NK-92 (cell line): ENCODE data around the gene CLEC11A.

Source experiments
- DNase-seq: peaks from one replicate; lab custom pipeline; 2025; ENCODE audit not compliant: unreplicated experiment; lab: John Stamatoyannopoulos, UW

CLEC11A gene, protein sequence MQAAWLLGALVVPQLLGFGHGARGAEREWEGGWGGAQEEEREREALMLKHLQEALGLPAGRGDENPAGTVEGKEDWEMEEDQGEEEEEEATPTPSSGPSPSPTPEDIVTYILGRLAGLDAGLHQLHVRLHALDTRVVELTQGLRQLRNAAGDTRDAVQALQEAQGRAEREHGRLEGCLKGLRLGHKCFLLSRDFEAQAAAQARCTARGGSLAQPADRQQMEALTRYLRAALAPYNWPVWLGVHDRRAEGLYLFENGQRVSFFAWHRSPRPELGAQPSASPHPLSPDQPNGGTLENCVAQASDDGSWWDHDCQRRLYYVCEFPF

DNA sequence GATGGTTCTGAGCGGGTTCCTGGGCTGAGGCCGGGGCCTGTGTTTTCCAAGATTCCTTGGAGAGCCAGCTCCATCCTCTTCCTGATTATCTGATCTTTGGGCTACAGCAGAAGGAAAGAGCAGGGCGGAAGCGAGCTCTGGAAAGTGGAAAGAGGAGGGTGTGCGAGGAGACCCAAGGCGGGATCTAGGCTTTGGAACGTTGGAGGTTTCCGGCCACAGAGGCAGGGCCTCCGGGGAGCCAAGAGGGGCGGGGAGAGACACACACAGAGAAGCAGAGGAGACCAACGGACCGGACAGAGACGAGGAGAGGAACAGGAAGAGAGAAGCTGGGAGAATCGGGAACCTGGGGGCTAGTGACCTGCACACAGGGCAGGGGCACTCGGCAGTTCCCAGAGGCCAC lies at the start of gene CLEC11A:
Gene CLEC11A (plus strand): TSS at position 296 of the 400 bp plus-strand sequence. CDS start 162 bp downstream, outside the sequence.
- no peak for DNase-seq

DNA sequence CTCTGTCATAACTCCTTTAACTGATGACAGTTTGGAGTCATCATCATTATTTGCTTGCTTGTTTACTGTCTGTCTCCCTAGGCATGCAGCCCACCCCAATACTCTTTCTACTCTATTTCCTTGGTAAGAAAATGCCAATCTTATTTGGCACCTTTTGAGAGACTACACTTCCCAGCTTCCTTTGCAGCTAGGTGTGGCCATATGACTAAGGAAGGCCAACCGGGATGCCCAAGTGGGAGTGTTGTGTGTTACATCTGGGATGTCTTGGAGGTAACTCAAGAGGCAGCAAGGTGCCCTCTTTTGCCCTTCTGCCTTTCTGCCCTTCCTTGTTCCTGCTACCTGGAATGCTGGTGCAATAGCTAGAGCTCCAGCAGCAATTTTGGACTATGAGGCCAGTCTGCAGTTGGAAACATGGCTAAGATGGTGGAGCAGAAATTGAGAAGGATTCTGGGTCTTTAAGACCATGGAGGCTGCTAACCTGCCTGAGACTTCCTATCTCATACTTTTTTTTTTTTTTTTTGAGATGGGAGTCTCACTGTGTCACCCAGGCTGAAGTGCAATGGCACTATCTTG lies 46.5 kb upstream of the CLEC11A start:
- DNase-seq, result no peak

DNA sequence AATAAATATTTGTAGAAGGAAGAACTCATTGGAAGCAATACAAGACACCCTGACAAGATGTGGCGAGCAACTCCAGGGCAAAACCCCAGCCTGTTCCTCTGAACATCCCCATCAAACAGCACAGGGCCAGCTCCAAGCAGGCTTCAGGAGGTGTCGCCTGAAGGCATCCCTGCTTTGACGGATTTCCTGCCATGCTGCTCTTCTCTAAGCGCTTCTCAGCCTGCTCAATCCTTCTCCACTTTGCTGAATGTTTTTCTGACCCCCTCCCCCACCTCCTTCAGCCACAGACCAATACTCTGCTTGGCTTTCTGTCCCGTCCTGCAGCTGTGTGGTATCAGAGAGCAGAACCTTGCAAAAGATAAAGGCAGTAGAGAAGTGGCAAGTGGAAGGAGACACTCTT lies 45.5 kb upstream of the CLEC11A start:
- DNase-seq, result no peak

DNA sequence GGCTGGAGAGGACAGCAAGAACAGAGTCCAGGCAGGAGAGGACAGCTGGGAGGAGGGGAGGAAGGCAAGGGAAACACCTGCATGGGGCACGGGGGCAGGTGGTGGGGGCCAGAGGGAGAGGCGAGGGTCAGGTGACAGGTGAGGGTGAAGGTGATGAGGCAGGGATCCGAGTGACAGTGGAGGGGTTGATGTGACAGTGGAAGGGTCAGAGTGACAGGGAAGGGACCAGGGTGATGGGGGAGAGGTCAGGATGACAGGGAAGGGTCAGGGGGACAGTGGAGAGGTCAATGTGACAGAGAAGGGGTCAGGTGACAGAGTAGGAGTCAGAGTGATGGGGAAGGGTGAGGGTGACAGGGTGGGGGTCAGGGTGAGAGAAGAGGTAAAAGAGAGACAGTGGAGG lies 44.8 kb upstream of the CLEC11A start:
- DNase-seq, result no peak

DNA sequence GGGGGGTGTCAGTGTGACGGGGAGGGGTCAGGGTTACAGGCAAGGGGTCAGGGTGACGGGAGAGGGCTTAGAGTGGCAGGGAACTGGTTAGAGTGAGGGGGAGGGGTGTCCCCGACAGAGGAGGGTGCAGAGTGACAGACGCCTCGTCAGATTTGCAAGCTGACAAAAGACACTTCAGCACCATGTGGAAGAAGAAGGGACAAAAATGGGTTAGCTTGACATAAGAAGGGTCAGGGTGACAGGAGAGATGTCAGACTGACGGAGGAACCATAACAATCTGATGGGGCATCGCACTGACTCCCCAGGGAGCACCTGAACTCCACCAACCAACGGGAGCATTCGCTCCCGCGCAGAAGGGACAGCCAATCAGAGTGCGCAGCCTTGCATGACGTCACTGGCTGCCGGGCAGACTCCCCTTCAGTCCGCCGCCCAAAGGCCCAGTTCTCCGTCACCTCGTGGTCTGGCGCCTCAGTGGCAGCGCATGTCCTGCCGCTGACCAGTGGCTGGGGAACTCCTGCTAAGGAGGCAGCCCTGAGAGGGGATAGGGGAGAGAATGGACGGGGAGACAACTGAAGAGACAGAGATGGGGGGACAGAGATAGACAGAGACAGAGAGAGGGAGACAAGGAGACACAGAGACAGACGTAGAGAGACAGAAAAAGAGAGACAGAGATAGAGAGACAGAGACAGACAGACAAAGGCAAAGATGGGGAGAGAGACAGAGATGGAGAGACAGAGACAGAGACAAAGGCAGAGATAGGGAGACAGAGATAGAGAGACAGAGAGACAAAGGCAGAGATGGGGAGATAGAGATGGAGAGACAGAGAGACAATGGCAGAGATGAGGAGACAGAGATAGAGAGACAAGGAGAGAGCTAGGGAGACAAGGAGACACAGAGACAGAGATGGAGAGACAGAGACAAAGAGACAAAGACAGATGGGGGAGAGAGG lies 43.7 kb upstream of the CLEC11A start:
- no peak for DNase-seq

DNA sequence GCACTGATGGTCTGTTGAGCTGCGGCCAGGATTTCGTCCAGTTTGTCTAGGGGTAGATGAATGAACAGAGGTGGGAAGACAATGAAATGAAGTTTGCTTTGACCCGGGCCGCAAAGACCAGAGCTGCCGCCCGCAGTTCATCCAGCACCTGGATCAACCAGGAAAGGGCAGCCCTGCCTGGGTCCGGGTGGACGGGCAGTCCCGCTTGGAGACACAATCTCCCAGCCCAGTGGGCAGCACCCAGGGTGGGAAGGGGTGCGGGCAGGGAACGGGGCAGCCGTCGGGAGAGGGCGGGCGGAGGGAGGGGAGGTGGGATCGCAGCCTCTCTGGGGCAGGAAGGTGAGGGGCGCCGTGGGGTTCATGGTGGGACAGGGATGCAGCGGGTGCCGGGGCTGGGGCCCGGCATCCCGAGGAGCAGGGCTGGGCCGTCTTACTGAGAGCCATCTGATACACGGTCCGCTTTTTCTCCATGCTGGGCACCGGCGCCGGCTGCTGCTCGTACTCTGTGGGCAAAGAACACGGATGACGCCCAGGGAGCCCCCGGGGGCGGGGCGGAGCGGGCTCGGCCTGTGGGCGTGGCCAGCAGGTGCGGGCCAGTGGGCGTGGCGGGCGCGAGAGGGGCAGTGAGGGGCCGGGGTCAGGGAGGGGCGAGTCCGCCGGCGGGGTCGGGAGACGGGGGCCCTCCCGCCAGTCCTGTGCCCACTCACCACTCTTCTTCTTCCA lies 36.7 kb upstream of the CLEC11A start:
- no peak for DNase-seq

DNA sequence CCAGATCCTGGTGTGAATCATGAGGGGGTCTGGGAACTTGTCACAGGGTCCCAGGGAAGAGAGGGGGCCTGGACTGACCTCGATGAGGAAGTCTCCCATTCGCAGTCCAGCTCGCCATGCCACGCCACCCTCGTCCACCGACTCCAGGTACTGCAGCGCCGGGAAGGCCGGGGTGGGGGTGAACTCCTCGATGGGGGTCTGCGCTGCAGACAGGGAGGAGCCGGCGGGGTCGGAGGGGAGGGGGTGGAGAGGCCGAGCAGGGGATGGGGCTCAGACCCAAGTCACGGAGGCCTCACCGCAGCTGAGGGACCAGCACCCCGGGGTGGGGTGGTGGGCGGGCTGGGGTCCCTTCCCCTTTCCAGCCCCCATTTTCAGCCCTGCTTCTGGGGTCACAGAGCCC lies 34.4 kb upstream of the CLEC11A start:
- no peak for DNase-seq

DNA sequence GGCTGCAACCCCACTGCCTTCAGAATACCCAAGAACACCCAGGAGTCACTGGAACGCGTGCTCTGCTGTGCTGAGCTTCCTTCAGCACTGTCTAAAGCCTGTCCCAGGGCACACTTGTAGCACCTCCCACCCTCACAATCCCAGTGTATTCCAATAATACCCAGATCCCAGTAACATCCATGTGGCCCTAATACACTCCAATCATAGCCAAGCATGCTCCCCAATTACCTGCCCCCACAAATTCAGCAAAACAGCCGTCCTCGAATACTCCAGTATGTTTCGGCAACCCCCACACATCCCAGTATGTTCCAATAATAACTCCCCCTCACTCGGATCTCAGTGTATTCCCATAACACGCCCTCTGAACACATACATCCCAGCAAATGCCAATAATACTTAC lies 32.7 kb upstream of the CLEC11A start:
- DNase-seq, result no peak

DNA sequence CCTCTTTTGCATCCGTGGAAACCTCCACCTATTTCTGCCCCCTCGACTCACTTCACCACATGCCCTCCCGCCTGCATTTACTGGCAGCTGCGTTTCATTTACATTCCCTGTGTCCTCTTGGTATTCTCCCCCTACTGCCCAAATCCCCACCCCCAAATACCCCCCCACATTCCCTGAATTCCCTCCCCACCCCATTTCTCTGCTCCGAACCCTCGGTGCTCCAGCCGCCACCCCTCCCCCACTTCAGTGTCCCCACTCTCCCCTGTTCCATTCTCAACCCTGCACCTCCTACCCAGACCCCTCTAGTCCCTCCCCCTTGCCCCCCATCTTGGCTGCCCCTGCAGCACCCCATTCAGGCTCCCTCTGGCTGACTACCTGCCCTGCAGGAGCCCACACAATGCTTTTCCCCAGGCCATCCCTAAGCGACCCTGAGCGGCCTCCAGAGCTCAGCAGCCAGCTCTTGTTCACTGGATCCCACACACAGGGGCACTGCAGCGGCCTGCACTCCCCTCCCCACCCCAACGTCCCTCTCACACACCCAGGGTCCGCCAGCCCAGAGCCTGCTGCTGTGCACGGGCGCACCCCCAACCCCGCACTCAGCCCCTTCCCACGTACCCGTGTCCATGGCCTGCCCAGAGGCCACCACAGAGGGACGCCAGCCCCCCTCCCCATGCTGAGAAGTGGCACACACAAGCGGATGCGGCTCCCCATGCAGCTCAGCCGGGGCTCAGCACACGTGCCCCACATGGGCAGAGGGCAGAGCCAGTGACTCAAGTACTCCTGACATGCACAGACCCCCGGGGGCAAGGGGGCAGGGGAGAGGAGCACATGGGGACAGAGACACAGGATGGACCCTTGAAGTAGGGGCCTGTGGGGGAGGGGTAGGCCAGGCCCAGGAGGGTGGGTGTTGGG lies 29.8 kb upstream of the CLEC11A start:
- DNase-seq, result no peak

DNA sequence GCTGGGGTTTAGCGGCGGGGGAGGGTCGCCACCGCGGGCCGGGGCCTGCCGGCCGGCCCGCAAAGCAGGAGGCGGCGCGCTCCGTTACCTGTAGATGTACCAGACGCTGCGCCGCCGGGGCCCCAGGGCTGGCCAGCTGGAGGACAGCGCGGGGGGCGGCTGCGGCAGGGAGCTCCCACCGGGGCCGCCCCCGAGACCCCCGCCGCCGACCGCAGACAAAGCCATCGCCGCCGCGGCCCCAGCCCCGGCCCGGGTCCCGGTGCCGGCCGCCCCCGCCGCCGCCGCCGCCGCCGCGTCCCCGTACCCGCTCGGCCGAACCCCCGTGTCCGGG lies 28.4 kb upstream of the CLEC11A start:
- DNase-seq, result no peak

DNA sequence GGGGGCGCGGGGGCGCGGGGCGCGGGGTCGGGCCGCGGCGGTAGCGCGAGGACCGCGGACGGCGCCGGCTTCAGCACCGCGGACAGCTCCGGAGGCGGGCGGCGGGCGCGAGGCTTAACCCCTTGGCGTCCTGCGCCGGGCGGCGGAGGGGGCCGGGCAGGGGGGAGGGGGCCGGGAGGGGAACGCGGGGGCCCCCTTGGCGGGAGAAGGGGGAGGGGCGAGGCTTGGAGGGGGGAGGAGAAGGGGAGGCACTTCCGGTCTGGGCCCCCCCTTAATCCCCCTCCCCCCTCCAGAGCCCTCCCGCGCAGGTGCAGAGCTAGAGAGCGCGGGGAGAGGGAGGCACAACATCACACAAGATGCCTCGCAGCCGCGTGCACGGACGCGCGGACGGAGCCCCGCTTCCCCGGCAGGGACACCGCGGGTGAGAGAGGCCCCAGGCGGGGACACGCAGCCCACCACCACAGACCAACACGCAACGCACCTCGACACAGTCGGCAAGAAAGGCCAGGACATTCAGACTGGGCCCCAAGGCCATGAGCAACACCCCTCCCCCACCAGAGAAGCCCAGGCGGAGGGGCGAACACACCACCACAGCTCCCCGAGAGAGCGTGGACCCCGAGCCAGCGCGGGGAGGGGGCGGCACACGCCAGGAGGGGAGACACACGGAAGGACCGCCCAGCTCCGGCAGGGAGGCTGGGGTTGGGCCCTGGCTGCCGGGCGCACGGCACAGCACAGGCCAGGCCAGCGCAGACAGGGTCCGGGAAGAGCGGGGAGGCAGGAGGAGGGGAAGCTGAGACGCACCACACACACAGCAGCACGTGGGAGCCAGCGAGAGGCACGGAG lies 27.7 kb upstream of the CLEC11A start:
- DNase-seq, result no peak

DNA sequence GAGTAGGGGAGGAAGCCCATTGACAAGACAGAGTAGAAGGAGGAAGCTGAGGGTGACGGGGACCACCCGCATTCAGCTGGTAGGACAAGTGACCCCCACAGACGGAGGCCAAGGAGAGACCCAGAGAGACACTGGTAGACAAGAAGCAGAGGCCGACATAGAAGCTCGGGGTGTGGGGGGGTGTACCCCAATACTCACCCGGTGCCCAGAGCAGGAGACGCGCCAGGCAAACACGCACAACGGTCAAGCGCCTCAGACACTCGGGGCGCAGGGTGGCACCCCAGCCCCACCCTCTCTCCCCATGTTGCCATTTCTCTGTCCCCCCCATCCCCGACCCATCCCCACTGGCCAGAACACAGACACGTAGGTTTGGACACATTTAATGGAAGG lies 27.1 kb upstream of the CLEC11A start:
- DNase-seq, result no peak

DNA sequence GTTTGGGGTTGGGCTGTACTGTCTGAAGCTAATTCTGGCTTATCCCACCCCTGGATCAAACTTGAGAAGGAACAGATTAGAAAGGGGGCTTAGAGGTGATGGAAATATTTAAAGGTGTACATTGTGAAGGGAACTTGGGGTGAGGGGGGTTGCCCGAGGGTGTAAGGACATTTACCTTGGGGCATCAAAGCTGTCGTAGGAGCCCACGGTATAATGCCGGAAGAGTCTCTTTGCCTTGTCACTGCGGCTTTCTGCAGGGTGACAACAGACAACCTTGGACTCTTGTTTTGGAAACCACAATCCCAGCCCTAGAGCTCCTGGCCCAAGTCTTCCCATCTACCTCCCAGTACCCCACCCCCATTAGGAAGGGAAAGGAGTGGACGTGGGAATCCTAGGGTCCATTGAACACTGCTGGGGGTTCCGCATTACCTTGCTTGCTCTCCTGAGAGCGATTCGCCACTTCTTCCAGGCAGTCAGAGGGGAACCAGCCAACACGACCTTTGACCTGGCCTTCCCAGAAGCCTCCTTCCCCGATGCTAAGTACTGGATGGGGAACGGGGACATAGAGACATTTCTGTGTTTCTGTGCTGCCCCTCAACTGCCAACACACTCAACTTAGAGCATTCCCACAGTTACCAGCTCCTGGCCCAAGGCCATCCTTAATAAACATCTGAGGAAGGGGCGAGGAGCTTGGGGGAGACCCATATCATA lies 25.6 kb upstream of the CLEC11A start:
- DNase-seq, result no peak

DNA sequence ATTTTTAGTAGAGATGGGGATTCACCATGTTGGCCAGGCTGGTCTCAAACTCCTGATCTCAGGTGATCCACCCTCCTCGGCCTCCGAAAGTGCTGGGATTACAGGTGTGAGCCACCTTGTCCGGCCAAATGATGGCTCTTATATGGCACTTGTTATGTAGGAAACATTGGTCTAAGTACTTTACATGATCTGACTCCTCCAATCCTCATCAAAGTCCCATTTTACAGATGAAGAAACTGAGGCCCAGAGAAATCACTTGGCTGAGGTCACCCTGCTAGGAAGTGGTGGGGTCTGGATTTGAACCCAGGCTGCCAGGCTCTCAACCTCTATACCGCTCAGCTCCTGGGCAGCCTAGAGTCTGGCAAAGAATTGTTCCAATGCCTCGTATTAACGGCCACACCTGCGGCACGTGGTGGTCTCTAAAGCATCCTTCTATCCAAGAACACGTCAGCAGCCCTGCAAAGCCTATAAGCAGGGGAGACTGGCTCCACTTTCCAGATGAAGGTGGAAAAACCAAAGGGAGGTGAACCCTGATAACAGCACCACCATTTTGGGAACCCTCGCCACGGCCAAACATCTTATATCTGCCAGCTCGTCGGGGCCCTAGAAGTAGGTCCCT lies 21.7 kb upstream of the CLEC11A start:
- DNase-seq, result no peak

DNA sequence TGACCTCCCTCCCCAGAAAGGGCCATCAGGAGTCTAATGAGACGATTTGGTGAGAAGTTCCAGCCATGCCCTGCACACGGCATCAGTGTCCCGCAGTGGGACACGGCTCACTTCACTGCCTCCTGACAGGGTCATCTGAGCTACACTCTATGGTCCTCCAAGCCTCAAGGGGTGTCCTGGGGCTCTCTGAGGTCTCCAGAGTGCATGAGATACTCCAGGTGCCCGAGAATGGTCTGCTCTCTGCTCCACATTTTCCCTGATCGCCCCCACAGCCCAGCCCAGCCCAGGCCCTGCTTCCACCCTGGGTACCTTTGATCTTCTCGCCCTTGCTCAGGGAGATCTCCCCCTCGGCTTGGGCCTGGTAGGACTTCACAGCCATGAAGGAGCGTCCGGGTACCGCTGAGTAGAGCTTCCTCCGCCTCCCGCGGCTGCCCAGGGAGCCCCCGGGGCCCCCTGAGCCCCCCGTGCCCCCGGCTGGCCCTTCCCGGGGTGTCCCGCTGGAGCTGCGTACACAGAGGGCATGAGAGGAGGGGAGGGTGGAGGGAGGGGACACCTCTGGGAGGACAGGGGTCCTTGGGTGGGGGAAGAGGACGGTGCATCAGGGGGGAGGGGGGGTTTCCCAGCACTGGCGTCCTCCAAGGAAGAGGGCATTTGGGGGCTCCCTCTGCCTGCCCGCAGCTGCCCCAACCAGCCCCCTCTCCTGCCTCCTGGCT lies 20.9 kb upstream of the CLEC11A start:
- DNase-seq, result no peak

DNA sequence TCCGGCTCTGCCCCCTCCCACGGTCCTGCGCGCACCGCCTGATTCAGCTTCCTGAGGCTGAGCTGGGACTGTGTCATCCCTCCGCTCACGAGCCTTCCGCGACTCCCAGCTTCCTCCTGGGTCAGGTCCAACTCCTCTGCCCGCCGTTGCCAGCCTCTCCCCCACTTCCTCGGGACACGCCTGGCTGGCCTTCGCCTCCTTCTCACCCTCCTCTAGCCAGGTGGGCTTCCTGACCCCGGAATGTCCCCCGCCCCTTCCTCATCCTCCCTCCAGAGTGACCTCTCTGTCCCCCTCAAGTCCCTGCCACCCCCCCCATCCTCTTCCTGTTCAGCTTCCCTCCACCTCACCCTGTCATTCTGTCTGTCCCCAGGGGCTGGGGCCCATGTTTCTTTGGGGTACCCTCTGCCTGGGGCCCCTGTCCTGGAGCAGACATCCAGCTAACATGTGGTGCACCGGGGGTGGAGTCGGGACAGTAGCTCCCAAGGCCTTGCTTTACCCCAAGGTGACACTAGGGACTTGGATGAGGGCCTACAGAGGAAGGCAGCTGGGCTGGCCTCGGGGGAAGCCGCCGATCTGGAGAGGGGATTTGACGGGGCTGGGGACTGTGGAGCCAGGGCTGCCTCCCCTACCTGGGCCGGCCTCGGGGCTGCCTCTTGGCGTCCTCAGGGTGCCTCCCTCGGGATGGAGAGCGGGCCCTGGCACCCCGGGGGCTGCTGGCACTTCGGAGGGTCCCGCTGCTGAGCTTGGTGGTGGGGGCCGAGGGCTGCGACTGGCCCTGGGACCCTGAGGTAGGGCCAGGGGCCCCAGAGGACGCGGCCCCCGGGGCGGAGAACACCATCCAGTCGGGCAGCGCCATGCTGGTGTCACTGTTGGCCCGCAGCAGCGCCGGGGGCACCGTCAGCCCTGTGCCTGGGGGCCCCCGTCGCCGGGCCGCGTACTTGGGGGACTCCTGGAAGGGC lies 20.0 kb upstream of the CLEC11A start:
- DNase-seq, result no peak
